Stimulated activated CD8-positive, alpha-beta memory T cell treated with anti-CD3 and anti-CD28 coated beads, Interleukin-7, amount 100 ng/mL, for 48 hours (primary cell): ENCODE data around the gene NXN.
"Not testable (repeated sequence)": the region's sequence is repeated elsewhere in the genome, so short reads cannot be mapped to it uniquely, and the experiment has no call there.

ENCODE experiments used
- DNase-seq, 2 donors: peaks; one replicate each; pipeline ENCODE4 v3.0.0-alpha.2; 2020; ENCODE audit warnings: low read depth in 1 of 2; ENCODE audit errors: extremely low read depth in 1 of 2

The NXN gene

GRCh38 chr17:896953-897661 lies 82.5 kb downstream of the NXN start:
- DNase-seq, result no peak

DNA sequence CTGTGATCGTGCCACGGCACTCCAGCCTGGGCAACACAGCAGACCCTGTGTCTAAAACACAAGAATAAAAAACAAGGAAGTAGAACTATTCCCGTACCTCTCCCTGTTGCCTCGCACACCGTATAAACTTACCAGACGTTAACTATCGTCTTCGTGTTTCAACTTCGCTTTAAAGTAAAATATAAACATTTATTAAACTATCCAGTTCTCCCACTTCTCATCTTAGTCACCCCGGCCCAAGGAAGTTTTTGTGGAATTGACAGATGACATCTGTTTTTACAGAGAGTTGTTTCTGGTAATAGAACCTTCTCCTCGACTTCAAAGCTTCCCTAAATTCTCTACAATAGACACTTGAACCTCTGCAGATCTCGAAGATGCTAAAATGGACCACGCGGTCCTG lies 83.1 kb downstream of the NXN start:
- no peak for DNase-seq

- DNase-seq, result no peak
These were observed 86.6 kb downstream of the NXN start for GRCh38 chr17:892958-893357.

DNA sequence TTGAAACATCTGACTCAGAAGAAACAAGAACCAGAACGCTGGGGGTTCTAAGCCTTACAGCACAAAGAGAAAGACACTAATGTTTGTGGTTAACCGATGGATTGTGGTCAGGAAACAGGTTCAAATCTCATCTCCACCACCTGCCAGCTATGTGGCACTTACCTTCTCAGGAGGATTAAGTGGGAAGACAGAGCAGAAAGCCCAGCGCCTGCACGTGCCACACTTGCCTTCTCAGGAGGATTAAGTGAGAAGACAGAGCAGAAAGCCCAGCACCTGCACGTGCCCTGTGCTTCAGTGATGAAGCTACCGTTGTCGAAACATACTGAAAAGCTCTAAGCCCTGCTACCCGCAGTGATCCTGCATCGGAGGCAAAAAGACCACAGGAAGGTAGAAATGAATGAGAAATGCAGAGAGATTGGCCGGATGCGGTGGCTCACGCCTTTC lies 90.6 kb downstream of the NXN start:
- DNase-seq, result peak in 1 of 2 donors; percentile 4

DNA sequence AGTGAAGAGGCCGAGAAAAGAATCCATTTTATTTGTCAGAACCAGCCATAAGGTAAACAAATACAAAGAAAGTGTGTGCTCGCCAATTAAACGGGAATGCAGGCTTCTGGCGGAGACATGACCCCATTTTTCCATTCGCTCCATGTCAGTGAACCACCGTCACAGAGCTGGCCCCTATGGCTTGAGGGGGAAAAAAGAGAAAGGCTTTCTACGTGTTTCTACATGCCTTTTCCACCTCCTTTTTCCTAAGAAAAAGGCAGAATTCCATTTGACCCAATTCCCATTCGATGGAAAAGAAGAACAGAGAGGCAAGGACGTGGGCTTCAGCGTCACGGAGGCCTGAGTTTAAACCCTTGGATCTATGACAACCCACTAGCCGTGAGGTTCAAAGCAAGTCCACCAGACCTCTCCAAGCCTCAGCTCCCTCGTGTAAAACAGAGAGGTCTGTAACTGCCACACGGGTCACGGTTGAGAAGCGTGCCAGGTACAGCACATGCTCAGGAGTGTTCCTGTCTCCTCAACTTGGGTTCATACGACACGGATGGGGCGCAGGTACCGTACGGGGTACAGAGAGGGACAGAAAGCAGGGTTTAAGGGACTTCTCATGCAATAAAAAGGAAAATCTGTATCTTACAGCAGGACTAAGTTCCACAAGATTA lies 91.9 kb downstream of the NXN start:
- no peak for DNase-seq

DNA sequence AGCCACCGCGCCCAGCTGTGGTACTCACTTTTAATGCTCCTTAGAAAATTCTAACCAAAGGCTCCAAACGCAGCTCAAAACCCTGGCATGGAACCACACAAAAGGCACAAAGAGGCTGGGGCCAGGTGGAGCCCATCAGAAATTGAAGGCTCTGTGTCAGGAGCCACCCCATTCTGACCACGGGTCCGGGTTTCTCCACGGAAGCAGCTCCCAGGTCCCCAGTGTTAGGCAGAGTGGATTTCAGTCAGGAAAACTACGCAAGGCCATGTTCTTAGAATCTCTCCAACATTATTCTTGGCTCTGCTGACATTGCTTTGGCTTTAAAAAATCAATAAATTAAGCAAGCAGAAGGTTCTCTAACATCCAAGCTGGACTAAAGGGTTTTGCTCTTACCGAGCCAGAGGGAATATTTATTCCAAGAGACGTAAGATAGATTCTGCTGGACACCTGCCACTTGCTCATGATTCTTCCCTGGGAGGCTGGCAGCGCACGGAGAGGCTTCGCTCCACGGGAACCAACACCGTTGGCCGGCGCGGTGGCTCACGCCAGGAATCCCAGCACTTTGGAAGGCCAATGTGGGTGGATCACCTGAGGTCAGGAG lies 93.5 kb downstream of the NXN start:
- no peak for DNase-seq

DNA sequence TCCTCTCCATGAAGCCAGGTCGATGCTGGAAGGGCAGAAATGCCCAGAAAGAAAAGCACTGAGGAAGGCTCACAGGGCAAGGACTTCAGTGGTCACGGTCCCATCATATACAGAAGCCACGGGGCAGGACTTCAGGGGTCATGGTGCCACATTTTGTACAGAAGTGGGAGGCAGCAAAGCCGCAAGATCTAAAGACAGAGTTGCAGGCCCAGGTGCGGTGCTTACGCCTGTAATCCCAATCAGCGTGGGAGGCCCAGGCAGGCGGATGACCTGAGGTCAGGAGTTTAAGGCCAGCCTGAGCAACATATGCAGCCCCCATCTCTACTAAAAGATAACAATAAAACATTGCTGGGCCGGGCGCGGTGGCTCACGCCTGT lies 96.0 kb downstream of the NXN start:
- DNase-seq, result no peak

DNA sequence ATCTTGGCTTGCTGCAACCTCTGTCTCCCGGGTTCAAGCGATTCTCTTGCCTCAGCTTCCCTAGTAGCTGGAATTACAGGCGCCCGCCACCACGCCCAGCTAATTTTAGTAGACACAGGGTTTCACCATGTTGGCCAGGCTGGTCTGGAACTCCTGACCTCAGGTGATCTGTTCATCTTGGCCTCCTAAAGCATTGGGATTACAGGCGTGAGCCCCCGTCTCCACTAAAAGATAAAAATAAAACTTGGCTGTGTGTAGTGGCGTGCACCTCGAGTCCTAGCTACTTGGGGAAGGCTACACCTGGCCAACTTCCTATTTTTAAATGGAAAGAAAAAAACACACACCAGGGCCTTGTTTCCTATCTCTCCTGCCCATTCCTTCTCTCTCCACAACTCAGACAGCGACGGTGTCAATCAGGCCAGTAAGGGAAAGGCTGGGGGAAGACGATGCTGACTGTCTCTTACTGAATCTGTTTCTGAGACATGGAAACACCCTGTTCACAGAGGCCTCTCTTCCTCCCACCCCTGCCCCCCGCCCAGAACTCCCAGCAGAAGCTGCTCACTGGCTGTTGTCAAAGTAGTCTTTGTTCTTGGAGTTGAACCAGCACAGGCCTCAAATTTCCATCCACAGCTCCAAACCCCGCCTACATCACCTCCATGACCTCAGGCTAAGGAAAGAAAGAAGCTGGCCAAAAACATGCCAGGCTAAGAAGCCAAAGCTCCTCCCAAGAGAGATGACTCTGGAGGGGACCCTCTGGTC lies 96.6 kb downstream of the NXN start:
- DNase-seq, result no peak

DNA sequence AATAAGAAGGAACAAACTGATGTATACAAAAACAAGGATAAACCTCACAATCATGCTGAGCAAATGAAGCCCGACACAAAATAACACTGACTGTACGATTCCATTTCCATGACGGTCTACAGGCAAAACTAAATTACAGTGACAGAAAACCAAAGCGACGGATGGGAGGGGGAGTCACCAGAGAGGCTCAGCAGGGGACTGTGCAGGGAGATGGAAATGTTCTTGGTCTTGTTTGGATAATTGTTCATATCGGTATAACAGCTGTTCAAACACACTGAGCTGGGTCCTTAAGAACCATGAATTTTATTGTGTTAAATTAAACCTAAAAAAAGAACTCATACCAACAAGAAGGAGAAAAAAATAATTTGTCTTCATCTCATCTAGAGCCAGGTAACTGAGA lies 97.8 kb downstream of the NXN start:
- no peak for DNase-seq

- no peak for DNase-seq
These were observed 98.9 kb downstream of the NXN start for GRCh38 chr17:880443-881269.

- DNase-seq, result peak in 1 of 2 donors; percentile 55
These were observed 99.8 kb downstream of the NXN start for GRCh38 chr17:879546-880442.

DNA sequence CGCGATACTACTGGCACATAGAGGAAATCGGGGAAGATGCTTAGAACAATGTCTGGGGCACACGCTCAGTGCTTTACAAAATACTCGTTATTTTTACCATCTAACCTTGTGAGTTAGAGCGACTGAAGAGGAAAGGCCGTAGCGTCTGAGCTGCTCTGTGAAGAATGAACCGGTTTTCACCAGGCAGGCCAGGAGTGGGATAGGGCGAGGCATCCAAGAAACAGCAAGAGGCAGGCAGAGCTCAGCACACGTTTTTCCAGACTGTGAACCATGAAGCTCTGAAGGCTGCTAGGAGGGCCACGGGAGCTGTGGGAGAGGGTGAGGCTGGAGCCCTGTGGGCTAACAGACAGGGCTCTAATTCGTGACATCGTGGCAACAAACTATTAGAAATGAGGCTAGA lies 101.9 kb downstream of the NXN start:
- DNase-seq, result no peak

- DNase-seq, result no peak
These were observed 103.3 kb downstream of the NXN start for GRCh38 chr17:876272-876671.

- DNase-seq, result not testable (repeated sequence)
These were observed 105.0 kb downstream of the NXN start for GRCh38 chr17:874590-874989.

GRCh38 chr17:872855-873254 lies 106.7 kb downstream of the NXN start:
- DNase-seq, result no peak

DNA sequence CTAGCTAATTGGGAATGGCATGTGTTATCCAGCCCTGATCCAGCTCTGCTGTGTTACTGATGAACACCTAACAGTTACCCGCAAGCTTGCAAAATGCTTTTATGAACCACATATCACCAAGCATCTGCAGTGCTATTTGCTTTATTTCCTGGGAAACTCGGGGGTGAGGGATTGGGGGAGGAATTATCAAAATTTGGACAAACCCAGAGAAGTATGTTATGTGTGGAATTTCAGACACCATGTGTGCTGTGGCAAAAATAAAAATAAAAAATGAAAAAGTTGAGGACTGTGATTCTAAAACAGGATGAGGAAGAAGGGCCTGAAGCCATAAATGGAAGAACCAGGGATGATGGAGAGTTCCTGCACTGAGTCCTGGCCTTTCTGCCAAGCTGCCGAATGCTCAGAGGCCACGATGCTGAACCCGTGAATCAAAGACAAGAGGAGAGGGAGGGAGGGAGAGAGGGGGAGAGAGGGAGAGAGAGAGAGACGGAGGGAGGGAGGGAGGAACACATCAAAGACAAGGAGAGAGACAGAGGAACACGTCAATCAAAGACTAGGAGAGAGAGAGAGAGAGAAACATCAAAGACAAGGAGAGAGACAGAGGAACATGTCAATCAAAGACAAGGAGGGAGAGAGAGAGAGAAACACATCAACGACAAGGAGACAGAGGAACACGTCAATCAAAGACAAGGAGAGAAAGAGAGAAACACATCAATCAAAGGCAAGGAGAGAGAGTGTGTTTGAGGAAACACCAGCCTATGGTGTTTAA lies 107.6 kb downstream of the NXN start:
- no peak for DNase-seq

- no peak for DNase-seq
These were observed 109.7 kb downstream of the NXN start for GRCh38 chr17:869567-870525.

DNA sequence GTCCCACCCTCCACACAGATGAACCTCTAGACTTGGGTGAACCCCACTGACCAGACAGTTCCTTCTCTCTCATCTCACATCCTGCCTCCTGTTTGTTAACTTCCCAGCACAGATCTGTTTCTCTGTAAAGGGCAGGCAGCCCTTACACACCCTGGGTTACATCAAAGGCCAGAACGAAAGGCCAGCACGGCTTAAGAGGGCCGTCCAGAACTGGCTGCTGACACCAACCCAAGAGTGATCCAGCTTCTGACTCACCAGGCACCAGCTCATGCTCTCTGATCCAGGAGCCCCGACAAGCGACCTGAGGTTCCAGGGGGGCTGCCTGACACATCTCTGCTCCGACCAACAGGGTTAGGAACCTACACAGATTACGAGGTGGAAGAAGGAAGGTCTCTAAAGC lies 110.5 kb downstream of the NXN start:
- DNase-seq, result no peak
